ENCODE results near the gene BID. TPM values are rescaled to one million over a fixed set of nuclear protein-coding genes. Genes with fewer than 3 reads are reported as not detected.

Gene BID
- polyA plus RNA-seq, 1 donor = 21.4 TPM

GRCh38 chr22:17738386-17739128 is 35.7 kb downstream of the BID start:
- no peak for DNase-seq (ENCODE audit: low read depth)

GRCh38 chr22:17734187-17734586 is 40.1 kb downstream of the BID start:
- no peak for DNase-seq (ENCODE audit: low read depth)

- no peak for DNase-seq (ENCODE audit: low read depth)
These were observed 40.8 kb downstream of the BID start for GRCh38 chr22:17733466-17733865.

- no peak for DNase-seq (ENCODE audit: low read depth)
These were observed 41.9 kb downstream of the BID start for GRCh38 chr22:17732251-17732854.

- DNase-seq (ENCODE audit: low read depth) = no peak
These were observed 44.7 kb downstream of the BID start for GRCh38 chr22:17729561-17729960.

GRCh38 chr22:17728786-17729185 is 45.5 kb downstream of the BID start:
- DNase-seq (ENCODE audit: low read depth) = no peak

GRCh38 chr22:17726928-17727897 is 47.1 kb downstream of the BID start:
- no peak for DNase-seq (ENCODE audit: low read depth)

GRCh38 chr22:17726006-17726927 is 48.0 kb downstream of the BID start:
- DNase-seq (ENCODE audit: low read depth) = no peak

GRCh38 chr22:17725500-17725796 is 48.8 kb downstream of the BID start:
- DNase-seq (ENCODE audit: low read depth) = no peak

- DNase-seq (ENCODE audit: low read depth) = no peak
These were observed 49.4 kb downstream of the BID start for GRCh38 chr22:17724678-17725499.

- no peak for DNase-seq (ENCODE audit: low read depth)
These were observed 50.0 kb downstream of the BID start for GRCh38 chr22:17724241-17724640.

- DNase-seq (ENCODE audit: low read depth) = no peak
These were observed 54.4 kb downstream of the BID start for GRCh38 chr22:17719911-17720310.

GRCh38 chr22:17717708-17718107 is 56.6 kb downstream of the BID start:
- no peak for DNase-seq (ENCODE audit: low read depth)

- no peak for DNase-seq (ENCODE audit: low read depth)
These were observed 57.7 kb downstream of the BID start for GRCh38 chr22:17716529-17716928.

- no peak for DNase-seq (ENCODE audit: low read depth)
These were observed 61.8 kb downstream of the BID start for GRCh38 chr22:17712441-17712840.

- no peak for DNase-seq (ENCODE audit: low read depth)
These were observed 64.2 kb downstream of the BID start for GRCh38 chr22:17710023-17710422.

- no peak for DNase-seq (ENCODE audit: low read depth)
These were observed 66.7 kb downstream of the BID start for GRCh38 chr22:17707526-17707925.

- no peak for DNase-seq (ENCODE audit: low read depth)
These were observed 67.3 kb downstream of the BID start for GRCh38 chr22:17706947-17707346.

- DNase-seq (ENCODE audit: low read depth) = peak; percentile 19
These were observed 68.0 kb downstream of the BID start for GRCh38 chr22:17705951-17706900.

All from forelimb muscle (tissue), 1 donor.